Measurements from ENCODE around the gene NPHP4.

NPHP4 gene

DNA sequence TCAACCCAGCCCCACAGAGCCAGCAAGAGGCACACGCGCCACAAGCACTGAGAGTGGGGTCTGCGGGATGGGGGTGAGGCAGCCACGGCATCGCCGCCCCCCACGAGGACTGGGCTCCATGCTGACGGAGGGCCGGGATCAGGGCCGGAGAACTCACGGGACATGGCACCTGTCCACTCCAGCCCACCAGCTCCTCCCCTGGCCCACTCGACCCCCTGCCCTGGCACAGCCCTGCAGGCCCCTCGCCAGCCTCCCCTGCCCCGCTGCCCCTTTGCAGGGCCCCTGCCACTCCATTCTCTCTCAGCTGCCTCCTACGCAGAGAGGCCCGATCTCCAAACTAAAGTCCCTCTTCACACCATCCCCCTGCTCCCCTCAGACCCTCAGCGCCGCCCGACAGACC, 134.0 kb downstream of the NPHP4 start:
- Histone ChIP-seq H3K9me3 (ENCODE audit: low read length) (no peaks in the 10 kb centered on the region), H2AFZ (ENCODE audit: low read length) (no peak overlapping the region), H3F3A (ENCODE audit: insufficient read depth, low read length) (no peaks in the 10 kb centered on the region), H3K4me2 (ENCODE audit: low read length) (no peak overlapping the region), H3K9me2 (ENCODE audit: low read depth, low read length) (no peaks in the 10 kb centered on the region), H3K27ac (ENCODE audit: low read depth, low read length, poor library complexity, severe bottlenecking) (no peak overlapping the region), H3K79me2 (ENCODE audit: insufficient read depth, low read length) (no peaks in the 10 kb centered on the region), H4K20me1 (ENCODE audit: insufficient read depth, low read length) (no peaks in the 10 kb centered on the region), H3K4me1 (ENCODE audit: insufficient read depth, low read length, severe bottlenecking) (no peaks in the 10 kb centered on the region), H3K27me3 (ENCODE audit: insufficient read depth, low read length) (peaks cover 4% of the 10 kb centered on the region; the same call in 1 of the 2 replicates), H3K4me3 (ENCODE audit: low read depth, low read length, poor library complexity, severe bottlenecking) (no peak overlapping the region), H3K36me3 (ENCODE audit: insufficient read depth, low read length) (no peaks in the 10 kb centered on the region; the same call in 1 of the 2 replicates), H3K9ac (ENCODE audit: low read length) (no peak overlapping the region)
- no peak for TF ChIP-seq EZH2 (IDR thresholded peaks at IDR 0.05; ENCODE audit: borderline replicate concordance, low read length)
- TF ChIP-seq, protein P1, sequence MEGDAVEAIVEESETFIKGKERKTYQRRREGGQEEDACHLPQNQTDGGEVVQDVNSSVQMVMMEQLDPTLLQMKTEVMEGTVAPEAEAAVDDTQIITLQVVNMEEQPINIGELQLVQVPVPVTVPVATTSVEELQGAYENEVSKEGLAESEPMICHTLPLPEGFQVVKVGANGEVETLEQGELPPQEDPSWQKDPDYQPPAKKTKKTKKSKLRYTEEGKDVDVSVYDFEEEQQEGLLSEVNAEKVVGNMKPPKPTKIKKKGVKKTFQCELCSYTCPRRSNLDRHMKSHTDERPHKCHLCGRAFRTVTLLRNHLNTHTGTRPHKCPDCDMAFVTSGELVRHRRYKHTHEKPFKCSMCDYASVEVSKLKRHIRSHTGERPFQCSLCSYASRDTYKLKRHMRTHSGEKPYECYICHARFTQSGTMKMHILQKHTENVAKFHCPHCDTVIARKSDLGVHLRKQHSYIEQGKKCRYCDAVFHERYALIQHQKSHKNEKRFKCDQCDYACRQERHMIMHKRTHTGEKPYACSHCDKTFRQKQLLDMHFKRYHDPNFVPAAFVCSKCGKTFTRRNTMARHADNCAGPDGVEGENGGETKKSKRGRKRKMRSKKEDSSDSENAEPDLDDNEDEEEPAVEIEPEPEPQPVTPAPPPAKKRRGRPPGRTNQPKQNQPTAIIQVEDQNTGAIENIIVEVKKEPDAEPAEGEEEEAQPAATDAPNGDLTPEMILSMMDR (IDR thresholded peaks at IDR 0.05; ENCODE audit: low read length) = no peak

DNA sequence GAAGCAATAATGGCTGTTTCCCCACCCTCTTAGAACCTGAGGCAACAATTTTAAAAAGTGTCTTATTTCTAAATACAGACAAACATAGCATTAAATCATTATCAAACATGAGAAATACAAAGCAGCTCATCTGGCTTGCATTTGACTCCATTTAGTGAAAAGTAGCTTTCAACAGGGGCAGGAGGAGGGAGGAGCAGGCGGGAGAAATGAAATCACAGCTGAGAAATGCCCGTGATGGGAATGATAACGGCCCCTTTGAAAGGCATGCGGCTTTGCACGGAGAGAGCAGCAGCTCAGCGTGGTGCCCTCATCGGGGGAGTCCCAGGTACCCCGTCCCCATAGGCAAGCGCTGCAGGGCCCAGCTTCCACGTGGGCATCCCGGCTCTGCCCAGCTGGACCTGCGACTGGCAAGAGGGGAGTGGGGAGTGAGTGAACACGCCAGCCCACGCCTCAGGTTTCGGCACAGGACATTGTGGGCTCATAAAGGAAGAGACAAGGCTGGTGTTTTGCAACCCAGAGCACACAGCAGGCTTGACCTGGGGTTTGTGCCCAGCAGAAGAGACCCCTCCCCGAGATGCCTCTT, 134.6 kb downstream of the NPHP4 start:
- Histone ChIP-seq H3K4me2 (ENCODE audit: low read length) (no peak overlapping the region), H4K20me1 (ENCODE audit: insufficient read depth, low read length) (no peaks in the 10 kb centered on the region), H3K9me2 (ENCODE audit: low read depth, low read length) (no peaks in the 10 kb centered on the region), H3K36me3 (ENCODE audit: insufficient read depth, low read length) (no peaks in the 10 kb centered on the region; the same call in 1 of the 2 replicates), H3K9me3 (ENCODE audit: low read length) (no peaks in the 10 kb centered on the region), H3K9ac (ENCODE audit: low read length) (no peak overlapping the region), H3K27ac (ENCODE audit: low read depth, low read length, poor library complexity, severe bottlenecking) (no peak overlapping the region), H3K4me3 (ENCODE audit: low read depth, low read length, poor library complexity, severe bottlenecking) (no peak overlapping the region), H3K4me1 (ENCODE audit: insufficient read depth, low read length, severe bottlenecking) (no peaks in the 10 kb centered on the region), H3F3A (ENCODE audit: insufficient read depth, low read length) (no peaks in the 10 kb centered on the region), H3K79me2 (ENCODE audit: insufficient read depth, low read length) (no peaks in the 10 kb centered on the region), H2AFZ (ENCODE audit: low read length) (no peak overlapping the region), H3K27me3 (ENCODE audit: insufficient read depth, low read length) (peaks cover 4% of the 10 kb centered on the region; the same call in 1 of the 2 replicates)
- TF ChIP-seq, protein P1 (IDR thresholded peaks at IDR 0.05; ENCODE audit: low read length) = no peak
- TF ChIP-seq EZH2 (IDR thresholded peaks at IDR 0.05; ENCODE audit: borderline replicate concordance, low read length) = no peak

DNA sequence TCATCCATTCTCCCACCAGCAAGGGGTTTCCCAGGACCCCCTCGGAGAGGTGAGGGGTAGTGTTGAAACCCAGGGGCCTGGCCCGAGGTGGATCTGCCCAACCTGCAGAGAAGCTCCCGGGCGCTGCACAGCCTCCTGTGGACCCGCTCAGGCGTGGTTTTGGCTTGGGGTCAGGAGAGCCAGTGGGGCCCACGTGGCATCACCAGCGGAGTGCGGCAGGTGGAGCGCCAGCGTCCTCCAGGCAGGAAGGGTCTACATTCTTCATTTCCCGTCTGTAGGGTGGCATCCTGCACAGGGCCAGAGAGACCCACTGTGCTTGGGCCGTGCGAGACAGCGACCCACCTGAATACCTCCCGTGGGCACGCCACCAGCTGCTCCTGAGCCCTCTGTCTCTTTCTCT, 135.2 kb downstream of the NPHP4 start:
- Histone ChIP-seq H3K4me3 (ENCODE audit: low read depth, low read length, poor library complexity, severe bottlenecking) (no peak overlapping the region), H3K9me3 (ENCODE audit: low read length) (no peaks in the 10 kb centered on the region), H4K20me1 (ENCODE audit: insufficient read depth, low read length) (no peaks in the 10 kb centered on the region), H3K36me3 (ENCODE audit: insufficient read depth, low read length) (no peaks in the 10 kb centered on the region; the same call in 1 of the 2 replicates), H3K27me3 (ENCODE audit: insufficient read depth, low read length) (peaks cover 4% of the 10 kb centered on the region; the same call in 1 of the 2 replicates), H3K9me2 (ENCODE audit: low read depth, low read length) (no peaks in the 10 kb centered on the region), H2AFZ (ENCODE audit: low read length) (no peak overlapping the region), H3F3A (ENCODE audit: insufficient read depth, low read length) (no peaks in the 10 kb centered on the region), H3K79me2 (ENCODE audit: insufficient read depth, low read length) (no peaks in the 10 kb centered on the region), H3K9ac (ENCODE audit: low read length) (no peak overlapping the region), H3K27ac (ENCODE audit: low read depth, low read length, poor library complexity, severe bottlenecking) (no peak overlapping the region), H3K4me1 (ENCODE audit: insufficient read depth, low read length, severe bottlenecking) (no peaks in the 10 kb centered on the region), H3K4me2 (ENCODE audit: low read length) (no peak overlapping the region)
- no peak for TF ChIP-seq EZH2 (IDR thresholded peaks at IDR 0.05; ENCODE audit: borderline replicate concordance, low read length)
- TF ChIP-seq, protein P1 (IDR thresholded peaks at IDR 0.05; ENCODE audit: low read length) = no peak

All from OCI-LY1 (cell line).